ENCODE measurements around the gene ADCY6.

ADCY6 gene

GRCh38 chr12:48815126-48816110, 26.5 kb upstream of the ADCY6 start:
- DNase-seq (ENCODE audit: low spot score), result no peak

GRCh38 chr12:48814262-48815125, 25.6 kb upstream of the ADCY6 start:
- DNase-seq (ENCODE audit: low spot score), result peak; percentile 63

- DNase-seq (ENCODE audit: low spot score), result no peak
Measured at GRCh38 chr12:48813465-48814261, 24.8 kb upstream of the ADCY6 start.

DNA sequence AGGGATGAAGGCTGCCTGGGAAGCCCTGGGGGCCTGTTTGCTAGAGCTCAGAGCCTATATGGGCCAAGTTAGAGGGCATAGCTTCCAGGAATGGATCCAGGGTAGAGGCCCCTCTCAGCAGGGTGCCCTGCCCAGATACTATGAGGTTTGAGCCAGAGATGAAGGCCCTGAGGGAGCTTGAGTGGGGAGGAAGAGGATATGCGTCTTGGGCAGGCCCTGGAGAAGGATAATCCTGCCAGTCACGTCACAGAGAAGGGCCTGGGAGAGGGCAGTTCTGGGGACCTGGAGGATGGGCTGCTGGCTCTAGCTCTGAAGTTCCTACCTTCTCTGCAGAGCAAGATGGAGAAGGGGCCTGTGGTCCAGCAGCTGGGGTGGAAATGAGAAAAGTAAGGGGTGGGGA, 23.5 kb upstream of the ADCY6 start:
- DNase-seq (ENCODE audit: low spot score), result no peak

GRCh38 chr12:48811437-48812090, 22.7 kb upstream of the ADCY6 start:
- no peak for DNase-seq (ENCODE audit: low spot score)

- DNase-seq (ENCODE audit: low spot score), result no peak
Measured at GRCh38 chr12:48810903-48811431, 22.1 kb upstream of the ADCY6 start.

DNA sequence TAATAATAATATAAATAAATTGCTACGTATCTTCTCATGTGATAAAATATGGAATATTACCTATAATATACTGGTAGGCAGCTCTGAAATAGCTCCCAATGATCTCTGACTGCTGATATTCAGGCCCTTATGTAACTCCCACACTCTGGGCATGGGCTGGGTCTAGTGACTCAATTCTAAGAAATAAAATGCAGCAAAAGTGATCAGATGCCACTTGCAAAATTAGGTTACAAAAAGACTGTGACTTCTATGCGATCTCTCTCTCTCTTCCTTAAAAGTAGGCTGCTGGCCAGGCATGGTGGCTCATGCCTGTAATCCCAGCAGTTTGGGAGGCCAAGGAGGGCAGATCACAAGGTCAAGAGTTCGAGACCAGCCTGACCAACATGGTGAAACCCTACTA, 19.1 kb upstream of the ADCY6 start:
- DNase-seq (ENCODE audit: low spot score), result no peak

GRCh38 chr12:48803675-48804074, 14.8 kb upstream of the ADCY6 start:
- no peak for DNase-seq (ENCODE audit: low spot score)

DNA sequence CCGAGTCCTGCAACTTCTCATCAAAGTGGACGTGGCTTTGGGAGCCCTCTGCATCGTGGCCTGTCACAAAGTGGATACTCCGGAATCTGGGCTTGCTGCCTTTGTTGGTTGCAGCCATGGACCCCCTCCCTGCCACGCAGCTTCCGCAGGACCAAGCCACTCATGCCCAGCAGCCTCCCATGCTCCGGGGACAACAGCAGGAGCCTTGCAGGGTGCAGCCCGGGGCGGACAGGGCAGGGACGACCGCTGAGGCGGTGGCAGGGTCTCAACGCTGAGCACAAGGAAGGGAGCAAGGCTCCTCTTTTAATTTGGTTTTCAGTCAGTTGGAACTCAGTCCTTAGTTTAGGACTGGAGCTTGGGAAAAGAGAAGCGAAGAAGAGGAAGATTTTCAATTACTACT, 12.1 kb upstream of the ADCY6 start:
- DNase-seq (ENCODE audit: low spot score), result no peak

GRCh38 chr12:48800457-48800856, 11.6 kb upstream of the ADCY6 start:
- DNase-seq (ENCODE audit: low spot score), result no peak

GRCh38 chr12:48796976-48797375, 8.1 kb upstream of the ADCY6 start:
- DNase-seq (ENCODE audit: low spot score), result no peak

GRCh38 chr12:48795550-48796455, 6.9 kb upstream of the ADCY6 start:
- peak; percentile 72 for DNase-seq (ENCODE audit: low spot score)

DNA sequence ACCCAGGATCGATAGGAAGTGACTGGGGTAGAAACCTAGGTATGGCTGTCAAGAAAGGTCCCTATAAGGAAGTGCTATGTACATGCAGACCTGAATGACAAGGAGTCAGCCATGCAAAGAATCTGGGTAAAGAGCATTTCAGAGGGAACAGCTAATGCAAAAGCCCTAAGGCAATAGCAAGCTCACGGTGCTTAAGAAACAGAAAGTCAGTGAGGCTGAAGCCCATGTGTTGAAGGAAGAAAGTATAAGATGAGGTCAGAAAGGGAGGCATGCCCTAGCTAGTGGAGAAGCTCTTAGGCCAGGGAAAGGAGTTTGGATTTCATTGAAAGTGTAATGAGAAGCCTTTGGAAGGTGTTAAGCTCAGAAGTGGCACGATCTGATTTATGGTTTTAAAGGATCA, 6.0 kb upstream of the ADCY6 start:
- DNase-seq (ENCODE audit: low spot score), result no peak

GRCh38 chr12:48793696-48794095, 4.8 kb upstream of the ADCY6 start:
- no peak for DNase-seq (ENCODE audit: low spot score)

- no peak for DNase-seq (ENCODE audit: low spot score)
Measured at GRCh38 chr12:48789858-48790326, 1.0 kb upstream of the ADCY6 start.

- DNase-seq (ENCODE audit: low spot score), result no peak
Measured at GRCh38 chr12:48788524-48788853, 400 bp downstream of the ADCY6 start.

DNA sequence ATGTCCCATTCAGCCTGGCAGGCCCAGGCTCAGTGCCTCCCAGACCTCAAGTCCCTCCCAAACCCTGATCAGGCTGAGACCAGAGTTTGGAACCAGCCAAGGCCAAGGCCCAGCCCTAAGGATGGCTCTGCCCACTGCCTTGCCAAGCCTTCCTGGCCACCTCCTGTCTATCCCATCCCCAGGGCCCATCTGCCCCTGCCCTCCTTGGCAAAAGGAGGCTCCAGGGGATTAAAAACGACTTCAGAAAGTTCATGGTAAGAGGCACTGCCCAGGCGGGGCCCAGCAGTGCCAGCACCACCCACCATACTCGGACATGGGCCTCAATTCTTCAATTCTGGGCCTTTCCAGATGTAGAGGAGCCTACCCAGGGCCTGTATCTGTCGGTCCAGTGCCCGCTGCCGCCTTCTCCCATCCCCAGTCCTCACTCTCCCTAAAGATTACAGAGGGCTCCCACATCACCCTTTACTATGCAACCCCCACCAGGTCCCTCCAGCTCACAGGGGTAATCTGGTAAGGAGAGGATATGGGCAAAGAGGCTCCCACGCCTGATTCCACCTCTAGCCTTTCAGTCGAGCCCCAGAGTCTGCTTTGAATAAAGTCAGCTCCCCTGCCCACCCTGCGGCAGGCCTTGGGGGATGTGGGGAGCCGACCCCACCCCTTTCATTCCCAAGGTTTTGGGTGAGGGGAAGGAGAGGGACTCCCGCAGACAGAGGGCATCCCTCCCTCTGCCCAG, 932 bp downstream of the ADCY6 start:
- no peak for DNase-seq (ENCODE audit: low spot score)

DNA sequence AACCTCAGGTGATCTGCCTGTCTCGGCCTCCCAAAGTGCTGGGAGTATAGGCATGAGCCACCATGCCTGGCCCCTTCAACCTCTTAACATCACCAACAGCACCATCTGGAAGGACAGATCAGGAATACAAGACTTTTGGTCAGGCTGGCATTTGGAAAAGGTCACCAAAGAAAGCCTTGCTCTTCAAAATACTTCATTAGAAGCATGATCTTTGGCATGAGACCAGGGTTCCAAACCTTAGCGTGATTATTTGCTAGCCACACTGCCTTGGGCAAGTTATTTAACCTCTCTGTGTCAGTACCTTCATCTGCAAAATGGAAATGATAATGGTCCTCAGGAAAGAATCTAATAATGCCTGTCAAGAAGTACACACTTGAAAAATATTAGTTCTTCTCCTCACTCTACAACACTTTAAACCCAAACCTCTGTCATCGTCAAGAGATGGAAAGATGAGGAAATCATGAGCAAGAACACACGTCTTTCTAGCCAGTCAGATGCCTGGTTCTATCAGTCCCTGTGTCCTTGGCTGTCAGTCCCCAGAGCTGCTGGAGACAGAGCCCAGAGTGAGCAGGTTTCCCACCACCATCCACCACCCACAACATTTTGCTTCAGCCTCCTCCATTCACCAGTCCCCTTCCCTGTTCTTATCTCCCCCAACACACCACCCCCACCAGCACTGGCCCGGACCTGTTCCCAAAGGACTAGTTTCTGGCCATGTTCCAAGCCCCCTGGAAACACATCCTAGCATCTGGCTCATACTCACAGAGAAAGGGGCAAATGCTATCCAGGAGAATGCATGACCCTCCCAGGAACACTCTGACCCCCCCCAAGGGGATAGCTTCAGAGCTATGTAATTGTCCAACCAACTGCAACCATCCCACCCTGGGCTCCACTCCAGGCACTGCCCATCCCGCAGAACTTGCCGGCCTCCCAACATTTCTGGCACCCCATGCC, 2.0 kb downstream of the ADCY6 start:
- no peak for DNase-seq (ENCODE audit: low spot score)

All from hematopoietic multipotent progenitor cell treated with erythropoietin and hydrocortisone succinate and interleukin-3 and kit ligand, for 17 days (in vitro differentiated cells).